LNCAP (cell line): ENCODE data around the gene ERI3.

ENCODE experiments used
- CTCF ChIP-seq: fragments of 450-650 bp; IDR thresholded peaks from 2 replicates; pipeline ENCODE4 v1.5.1; 2017; ENCODE audit warnings: mild to moderate bottlenecking

ERI3 gene

GRCh38 chr1:44268054-44268453 is 87.0 kb downstream of the ERI3 start:
- TF ChIP-seq CTCF = no peak

- no peak for TF ChIP-seq CTCF
Measured at GRCh38 chr1:44267438-44267837, 87.6 kb downstream of the ERI3 start.

GRCh38 chr1:44266400-44267344 is 88.4 kb downstream of the ERI3 start:
- TF ChIP-seq CTCF = no peak

GRCh38 chr1:44265656-44266358 is 89.2 kb downstream of the ERI3 start:
- no peak for TF ChIP-seq CTCF

- no peak for TF ChIP-seq CTCF
Measured at GRCh38 chr1:44264451-44264771, 90.6 kb downstream of the ERI3 start.

- no peak for TF ChIP-seq CTCF
Measured at GRCh38 chr1:44263568-44264450, 91.2 kb downstream of the ERI3 start.
